Measurements from ENCODE around the gene CCDC198.

Gene CCDC198

GRCh38 chr14:57464008-57464730, 29.5 kb downstream of the CCDC198 start:
- no peak for TF ChIP-seq CTCF (IDR thresholded peaks at IDR 0.05)

- TF ChIP-seq CTCF (IDR thresholded peaks at IDR 0.05), result no peak
Observed at GRCh38 chr14:57462551-57462950, 31.1 kb downstream of the CCDC198 start.

GRCh38 chr14:57461777-57462320, 31.8 kb downstream of the CCDC198 start:
- TF ChIP-seq CTCF (IDR thresholded peaks at IDR 0.05), result no peak

GRCh38 chr14:57435923-57436322, 57.7 kb downstream of the CCDC198 start:
- TF ChIP-seq CTCF (IDR thresholded peaks at IDR 0.05), result no peak

- TF ChIP-seq CTCF (IDR thresholded peaks at IDR 0.05), result no peak
Observed at GRCh38 chr14:57420986-57421385, 72.7 kb downstream of the CCDC198 start.

GRCh38 chr14:57420033-57420432, 73.6 kb downstream of the CCDC198 start:
- no peak for TF ChIP-seq CTCF (IDR thresholded peaks at IDR 0.05)
